GM12878 (cell line): ENCODE data around the gene GHRH. TPM values are rescaled to one million over a fixed set of nuclear protein-coding genes. Genes with fewer than 3 reads are reported as not detected.

Experiments used
- ATAC-seq: fragments of 200-7000 bp; cut with Tn5 transposase; 3 replicates; pipeline ENCODE4 v1.9.1; 2020; ENCODE audit warnings: mild to moderate bottlenecking, moderate library complexity
- BruUV-seq: library from RNA; stranded (reverse); fragments of 400-500 nt; replicated peaks from 2 replicates; lab custom pipeline; 2021; lab: Mats Ljungman, UMichigan
- CTCF ChIA-PET: fragments of 300-600 bp; sonication (Branson Sonifier 250); formaldehyde crosslinking; extraction: SDS; loops from one replicate; lab custom pipeline; 2021; ENCODE audit warnings: inconsistent platforms; lab: Yijun Ruan, JAX
- POLR2A ChIA-PET: fragments of 350-600 bp; formaldehyde crosslinking; extraction: SDS; loops from one replicate; lab custom pipeline; 2021; ENCODE audit warnings: inconsistent platforms; lab: Charles Lee
- RAD21 ChIA-PET: fragments of 300-600 bp; sonication (Branson Sonifier 250); formaldehyde crosslinking; loops from one replicate; lab custom pipeline; 2023; ENCODE audit warnings: antibody characterized with exemption; ENCODE audit not compliant: unreplicated experiment; lab: Charles Lee
- SMC1A ChIA-PET: fragments of 300-600 bp; sonication (Branson Sonifier 250); formaldehyde crosslinking; loops from one replicate; lab custom pipeline; 2023; ENCODE audit not compliant: unreplicated experiment, uncharacterized antibody; lab: Charles Lee
- DNase-seq: peaks from one replicate; pipeline ENCODE4 v3.0.0-alpha.2; 2011; ENCODE audit warnings: low read depth, low spot score
- FAIRE-seq: peaks from 3 replicates; lab custom pipeline; 2011; peaks lifted over from hg19 to GRCh38; lab: Jason Lieb, UNC
- H2AFZ ChIP-seq: 2 replicates; pipeline ENCODE4 v1.6.0; 2011; ENCODE audit warnings: low read depth, low read length, control low read depth; ENCODE audit not compliant: control insufficient read depth
- H3K27ac ChIP-seq: 2 replicates; pipeline ENCODE4 v1.5.1; 2011; ENCODE audit warnings: control low read depth; ENCODE audit not compliant: control insufficient read depth, insufficient read depth
- H3K27me3 ChIP-seq, 2 experiments: replicated peaks in 1 of 2; 2 replicates each; pipeline versions ENCODE4 v1.6.0 to v1.6.1; 2011; ENCODE audit warnings: low read length in 1 of 2; ENCODE audit not compliant: control insufficient read depth in 2 of 2, insufficient read depth in 2 of 2
- H3K36me3 ChIP-seq, 2 experiments: 2 replicates each; pipeline ENCODE4 v1.5.1; 2011; ENCODE audit warnings: low read length in 1 of 2; ENCODE audit not compliant: control insufficient read depth in 2 of 2, insufficient read depth in 2 of 2
- H3K4me1 ChIP-seq: 2 replicates; pipeline ENCODE4 v1.6.1; 2011; ENCODE audit warnings: mild to moderate bottlenecking, low read length, moderate library complexity, mixed read lengths; ENCODE audit not compliant: control insufficient read depth, insufficient read depth
- H3K4me2 ChIP-seq: 2 replicates; pipeline ENCODE4 v1.6.0; 2011; ENCODE audit warnings: control low read depth; ENCODE audit not compliant: control insufficient read depth, insufficient read depth
- H3K4me3 ChIP-seq: fragments of 200-600 bp; sonication (generic); 2 replicates; pipeline ENCODE4 v1.5.1; 2016
- H3K79me2 ChIP-seq: 2 replicates; pipeline ENCODE4 v1.6.0; 2011; ENCODE audit warnings: low read length; ENCODE audit not compliant: control insufficient read depth, insufficient read depth
- H3K9ac ChIP-seq: 2 replicates; pipeline ENCODE4 v1.8.0; 2011; ENCODE audit warnings: low read length, control low read depth, mixed read lengths; ENCODE audit not compliant: control insufficient read depth, insufficient read depth
- H3K9me3 ChIP-seq: replicated peaks from 3 replicates; pipeline ENCODE4 v1.5.1; 2011; ENCODE audit warnings: mild to moderate bottlenecking, low read length; ENCODE audit not compliant: control insufficient read depth, insufficient read depth
- H4K20me1 ChIP-seq: 2 replicates; pipeline ENCODE4 v1.6.0; 2011; ENCODE audit not compliant: control insufficient read depth, insufficient read depth
- E2F8 ChIP-seq: fragments of 450-650 bp; IDR thresholded peaks from 2 replicates; pipeline ENCODE4 v1.6.1; 2018; ENCODE audit warnings: mild to moderate bottlenecking, low read depth, moderate library complexity; ENCODE audit not compliant: partially characterized antibody
- FOS ChIP-seq: IDR thresholded peaks from 3 replicates; pipeline ENCODE4 v1.6.1; 2011; ENCODE audit warnings: borderline replicate concordance; ENCODE audit not compliant: insufficient read length; ENCODE audit errors: extremely low read depth
- GABPA ChIP-seq: IDR thresholded peaks from 2 replicates; pipeline ENCODE4 v1.6.1; 2014; ENCODE audit warnings: antibody characterized with exemption, low read depth, mild to moderate bottlenecking, inconsistent platforms
- HCFC1 ChIP-seq: fragments of 150-350 bp; IDR thresholded peaks from 2 replicates; pipeline ENCODE4 v1.6.1; 2014; ENCODE audit warnings: low read length
- IKZF2 ChIP-seq, 2 experiments: fragments of 450-650 bp; IDR thresholded peaks; 2 replicates each; pipeline ENCODE4 v1.6.1; 2017; ENCODE audit warnings: mild to moderate bottlenecking in 2 of 2, moderate library complexity in 2 of 2
- POLR2A ChIP-seq: IDR thresholded peaks from 2 replicates; pipeline ENCODE4 v1.6.1; 2011; ENCODE audit warnings: low read depth, mild to moderate bottlenecking, low read length
- STAT1 ChIP-seq: fragments of 450-650 bp; conservative IDR thresholded peaks from 2 replicates; pipeline ENCODE4 v1.6.1; 2014; ENCODE audit warnings: antibody characterized with exemption, mild to moderate bottlenecking
- ZBTB11 ChIP-seq: fragments of 450-650 bp; formaldehyde crosslinking; IDR thresholded peaks from 2 replicates; pipeline ENCODE4 v1.5.0; 2022; ENCODE audit warnings: mild to moderate bottlenecking, missing genetic modification characterization
- ZNF217 ChIP-seq: fragments of 450-650 bp; IDR thresholded peaks from 2 replicates; pipeline ENCODE4 v1.6.1; 2017; ENCODE audit warnings: antibody characterized with exemption, mild to moderate bottlenecking
- WGBS: methylation state at CpG from one replicate; pipeline ENCODE4 v1.1.6; 2016; ENCODE audit warnings: low lambda C conversion rate; ENCODE audit not compliant: insufficient replicate concordance, insufficient coverage; ENCODE audit errors: missing lambda C conversion rate; 5-methylcytosine and 5-hydroxymethylcytosine counted together
- in situ Hi-C: fragments of 300-500 bp; cut with MboI; formaldehyde crosslinking; loops from 9 replicates; pipeline ENCODE4 v1.14.3; 2018; ENCODE audit warnings: mixed read lengths
- intact Hi-C: fragments of 100-400 bp; cut with micrococcal nuclease; formaldehyde crosslinking; loops from one replicate; pipeline ENCODE4 v1.14.2; 2022; ENCODE audit not compliant: unreplicated experiment
- polyA plus RNA-seq, 11 experiments: library from polyadenylated mRNA; depleted of rRNA in 4 of 11; unstranded in 6 of 11; stranded (reverse) in 5 of 11; fragments of >200 nt; fragmentation: Nextera tagmentation in 4 of 11; fragmentation: Illumina TruSeq in 1 of 11; extraction: Ambion mirVana in 4 of 11; extraction: Trizol in 1 of 11; gene quantifications; 1 replicate in 1 of 11; 2 replicates in 10 of 11; pipeline versions ENCODE4 v1.2.1 to v1.2.3, GENCODE V29; 2011 to 2016; ENCODE audit warnings: inconsistent platforms in 2 of 11, missing spikeins in 2 of 11, low read depth in 1 of 11
- total RNA-seq, 4 experiments: library from RNA; depleted of rRNA in 3 of 4; stranded (reverse); fragments of >200 nt in 3 of 4; fragmentation: Illumina TruSeq in 1 of 4; extraction: Trizol in 1 of 4; gene quantifications; 2 replicates each; pipeline versions ENCODE4 v1.2.1 to v1.2.3, GENCODE V29; 2013 to 2021
- TF ChIP-seq, protein P1 (sequence below): IDR thresholded peaks from 2 replicates; pipeline ENCODE4 v1.6.1; 2012; ENCODE audit warnings: low read length, inconsistent platforms
- TF ChIP-seq, protein P2 (sequence below): IDR thresholded peaks from 2 replicates; pipeline ENCODE4 v1.6.1; 2012; ENCODE audit warnings: improper control_type of control experiment, low read depth, low read length; ENCODE audit not compliant: insufficient replicate concordance

GHRH gene
- total and polyA plus RNA-seq, 10 of the 15 experiments (the other 5 are each of a cell fraction or from before 2014, with no cell fraction given), result not detected

DNA sequence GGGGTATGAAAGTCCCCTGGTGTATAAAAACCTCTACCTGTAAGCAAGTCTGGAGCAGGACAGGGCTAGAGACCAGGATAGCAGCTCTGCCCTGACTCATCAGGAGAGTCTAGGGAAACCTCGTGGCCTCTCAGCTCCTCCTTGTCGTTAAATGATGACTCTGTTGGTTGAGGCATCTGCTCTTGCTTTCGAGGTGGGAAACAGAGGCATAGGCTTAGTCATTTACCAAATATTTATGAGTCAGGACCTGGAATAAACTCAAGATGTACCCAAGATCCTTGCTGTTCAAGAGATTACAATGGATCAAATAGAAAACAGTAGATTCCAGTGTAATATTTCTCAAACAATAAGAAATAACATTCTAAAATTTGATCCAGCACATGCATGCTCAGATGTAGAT is 33.4 kb upstream of the GHRH start:
- H3K9me3 ChIP-seq, result peaks cover 9% of the 10 kb centered on the region
- H2AFZ ChIP-seq, result no peak overlapping the region
- no peak for DNase-seq
- peak; percentile 26 for ATAC-seq
- ChIA-PET SMC1A (interaction anchor here (1.4 to 2.8 kb wide), 6 partner anchors 11 to 56 kb away, joined by 3 to 10 read pairs (median 6); no protein-coding TSS in a partner anchor), RAD21 (interaction anchor here (0.9 to 1.3 kb wide), 5 partner anchors 11 to 88 kb away, joined by 3 read pairs; no protein-coding TSS in a partner anchor), CTCF (interaction anchor here (0.6 to 1.0 kb wide), 2 partner anchors 9 to 13 kb away, joined by 3 read pairs; no protein-coding TSS in a partner anchor), POLR2A (interaction anchor here (0.6 to 1.8 kb wide), 2 partner anchors 11 to 51 kb away, joined by 3 to 8 read pairs; partner anchors contain the start of gene SRC)
- H4K20me1 ChIP-seq, result no peaks in the 10 kb centered on the region
- H3K36me3 ChIP-seq, result peaks cover 4 to 16% of the 10 kb centered on the region in 2 experiments; a peak in 3 of 4 replicates
- H3K4me3 ChIP-seq, result no peak overlapping the region; the same call in 1 of the 2 replicates
- H3K4me1 ChIP-seq, result peaks cover 63% of the 10 kb centered on the region
- peak overlapping the region; percentile 61; the same call in 1 of the 2 replicates for H3K4me2 ChIP-seq
- in situ Hi-C loops (no loop called here), intact Hi-C loops (no loop called here)
- no peak overlapping the region for H3K9ac ChIP-seq
- 5% methylated on average over 3 of the region's 3 CpGs for WGBS
- H3K27ac ChIP-seq, result peak overlapping the region; percentile 66
- H3K79me2 ChIP-seq, result peaks cover 95% of the 10 kb centered on the region
- no TSS peak for BruUV-seq
- FAIRE-seq, result no peak
- no peaks in the 10 kb centered on the region for H3K27me3 ChIP-seq
- TF ChIP-seq STAT1 (no peak), HCFC1 (no peak), FOS (no peak), POLR2A (no peak), GABPA (no peak), ZNF217 (no peak), ZBTB11 (CRISPR knock-in tag) (no peak), E2F8 (no peak), IKZF2 (IDR thresholded peaks at IDR 0.05) (no peak)
- TF ChIP-seq, protein P1, sequence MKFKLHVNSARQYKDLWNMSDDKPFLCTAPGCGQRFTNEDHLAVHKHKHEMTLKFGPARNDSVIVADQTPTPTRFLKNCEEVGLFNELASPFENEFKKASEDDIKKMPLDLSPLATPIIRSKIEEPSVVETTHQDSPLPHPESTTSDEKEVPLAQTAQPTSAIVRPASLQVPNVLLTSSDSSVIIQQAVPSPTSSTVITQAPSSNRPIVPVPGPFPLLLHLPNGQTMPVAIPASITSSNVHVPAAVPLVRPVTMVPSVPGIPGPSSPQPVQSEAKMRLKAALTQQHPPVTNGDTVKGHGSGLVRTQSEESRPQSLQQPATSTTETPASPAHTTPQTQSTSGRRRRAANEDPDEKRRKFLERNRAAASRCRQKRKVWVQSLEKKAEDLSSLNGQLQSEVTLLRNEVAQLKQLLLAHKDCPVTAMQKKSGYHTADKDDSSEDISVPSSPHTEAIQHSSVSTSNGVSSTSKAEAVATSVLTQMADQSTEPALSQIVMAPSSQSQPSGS, result no peak
- TF ChIP-seq, protein P2, sequence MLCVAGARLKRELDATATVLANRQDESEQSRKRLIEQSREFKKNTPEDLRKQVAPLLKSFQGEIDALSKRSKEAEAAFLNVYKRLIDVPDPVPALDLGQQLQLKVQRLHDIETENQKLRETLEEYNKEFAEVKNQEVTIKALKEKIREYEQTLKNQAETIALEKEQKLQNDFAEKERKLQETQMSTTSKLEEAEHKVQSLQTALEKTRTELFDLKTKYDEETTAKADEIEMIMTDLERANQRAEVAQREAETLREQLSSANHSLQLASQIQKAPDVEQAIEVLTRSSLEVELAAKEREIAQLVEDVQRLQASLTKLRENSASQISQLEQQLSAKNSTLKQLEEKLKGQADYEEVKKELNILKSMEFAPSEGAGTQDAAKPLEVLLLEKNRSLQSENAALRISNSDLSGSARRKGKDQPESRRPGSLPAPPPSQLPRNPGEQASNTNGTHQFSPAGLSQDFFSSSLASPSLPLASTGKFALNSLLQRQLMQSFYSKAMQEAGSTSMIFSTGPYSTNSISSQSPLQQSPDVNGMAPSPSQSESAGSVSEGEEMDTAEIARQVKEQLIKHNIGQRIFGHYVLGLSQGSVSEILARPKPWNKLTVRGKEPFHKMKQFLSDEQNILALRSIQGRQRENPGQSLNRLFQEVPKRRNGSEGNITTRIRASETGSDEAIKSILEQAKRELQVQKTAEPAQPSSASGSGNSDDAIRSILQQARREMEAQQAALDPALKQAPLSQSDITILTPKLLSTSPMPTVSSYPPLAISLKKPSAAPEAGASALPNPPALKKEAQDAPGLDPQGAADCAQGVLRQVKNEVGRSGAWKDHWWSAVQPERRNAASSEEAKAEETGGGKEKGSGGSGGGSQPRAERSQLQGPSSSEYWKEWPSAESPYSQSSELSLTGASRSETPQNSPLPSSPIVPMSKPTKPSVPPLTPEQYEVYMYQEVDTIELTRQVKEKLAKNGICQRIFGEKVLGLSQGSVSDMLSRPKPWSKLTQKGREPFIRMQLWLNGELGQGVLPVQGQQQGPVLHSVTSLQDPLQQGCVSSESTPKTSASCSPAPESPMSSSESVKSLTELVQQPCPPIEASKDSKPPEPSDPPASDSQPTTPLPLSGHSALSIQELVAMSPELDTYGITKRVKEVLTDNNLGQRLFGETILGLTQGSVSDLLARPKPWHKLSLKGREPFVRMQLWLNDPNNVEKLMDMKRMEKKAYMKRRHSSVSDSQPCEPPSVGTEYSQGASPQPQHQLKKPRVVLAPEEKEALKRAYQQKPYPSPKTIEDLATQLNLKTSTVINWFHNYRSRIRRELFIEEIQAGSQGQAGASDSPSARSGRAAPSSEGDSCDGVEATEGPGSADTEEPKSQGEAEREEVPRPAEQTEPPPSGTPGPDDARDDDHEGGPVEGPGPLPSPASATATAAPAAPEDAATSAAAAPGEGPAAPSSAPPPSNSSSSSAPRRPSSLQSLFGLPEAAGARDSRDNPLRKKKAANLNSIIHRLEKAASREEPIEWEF, result no peak
